Ascending aorta (tissue), 2 donors: ENCODE results near the gene SHOC2. TPM values are rescaled to one million over a fixed set of nuclear protein-coding genes. Genes with fewer than 3 reads are reported as not detected.

Experiments used
- DNase-seq, 2 donors: peaks; one replicate each; pipeline ENCODE4 v3.0.0-alpha.2; 2019; ENCODE audit warnings: low spot score in 2 of 2
- H3K27ac ChIP-seq, 2 donors: fragments of 200-600 bp; sonication (generic); one replicate each; pipeline ENCODE4 v1.5.1; 2016 to 2017; ENCODE audit warnings: mild to moderate bottlenecking in 1 of 2
- H3K27me3 ChIP-seq: fragments of 200-600 bp; sonication (generic); one replicate; pipeline ENCODE4 v1.5.1; 2017
- H3K36me3 ChIP-seq, 2 donors: fragments of 200-600 bp; sonication (generic); one replicate each; pipeline ENCODE4 v1.5.1; 2016
- H3K4me1 ChIP-seq, 2 donors: fragments of 200-600 bp; sonication (generic); one replicate each; pipeline ENCODE4 v1.5.1; 2016 to 2017; ENCODE audit warnings: mild to moderate bottlenecking in 1 of 2
- H3K4me3 ChIP-seq, 2 donors: fragments of 200-600 bp; sonication (generic); one replicate each; pipeline ENCODE4 v1.5.1; 2016 to 2017; ENCODE audit warnings: mild to moderate bottlenecking in 1 of 2
- H3K9me3 ChIP-seq, 2 donors: fragments of 200-600 bp; sonication (generic); one replicate each; pipeline ENCODE4 v1.5.1; 2016
- CTCF ChIP-seq, 3 experiments: fragments of 200-600 bp in 2 of 3; fragments of 450-650 bp in 1 of 3; sonication (generic) in 2 of 3; IDR thresholded peaks; one replicate each; pipeline ENCODE4 v1.5.1; 2016 to 2019; ENCODE audit warnings: antibody characterized with exemption in 3 of 3, mild to moderate bottlenecking in 1 of 3, moderate library complexity in 1 of 3
- intact Hi-C: fragments of 100-400 bp; cut with DNase I; formaldehyde crosslinking; loops from one replicate; pipeline ENCODE4 v1.15.1; 2023
- total RNA-seq: library from RNA; depleted of rRNA; stranded (reverse); fragments of >200 nt; gene quantifications from one replicate; pipeline ENCODE4 v1.1.0, GENCODE V29; 2016

Gene SHOC2
- total RNA-seq, 1 donor from 2014 or later = 49.6 TPM

- Histone ChIP-seq H3K27ac (no peak overlapping the region), H3K4me3 (no peak overlapping the region), H3K27me3 (no peaks in the 10 kb centered on the region), H3K36me3 (no peaks in the 10 kb centered on the region), H3K4me1 (no peaks in the 10 kb centered on the region), H3K9me3 (peaks cover 6 to 39% of the 10 kb centered on the region in 2 donors)
- DNase-seq = no peak
- no peak for TF ChIP-seq CTCF (IDR thresholded peaks at IDR 0.05)
- intact Hi-C loops = no loop called here
Measured at GRCh38 chr10:111037858-111038257, 118.5 kb downstream of the SHOC2 start.

GRCh38 chr10:111039522-111039921, 120.1 kb downstream of the SHOC2 start:
- H3K27ac ChIP-seq = no peak overlapping the region
- no peaks in the 10 kb centered on the region for H3K27me3 ChIP-seq
- H3K4me3 ChIP-seq = no peak overlapping the region
- intact Hi-C loops = no loop called here
- H3K36me3 ChIP-seq = no peaks in the 10 kb centered on the region
- no peak for DNase-seq
- H3K4me1 ChIP-seq = no peaks in the 10 kb centered on the region
- H3K9me3 ChIP-seq = peaks cover 4 to 42% of the 10 kb centered on the region in 2 donors
- no peak for TF ChIP-seq CTCF (IDR thresholded peaks at IDR 0.05)

- intact Hi-C loops = no loop called here
- no peaks in the 10 kb centered on the region for H3K36me3 ChIP-seq
- H3K4me3 ChIP-seq = no peak overlapping the region
- no peak for TF ChIP-seq CTCF (IDR thresholded peaks at IDR 0.05)
- H3K9me3 ChIP-seq = peaks cover 6 to 16% of the 10 kb centered on the region in 2 donors
- H3K27ac ChIP-seq = no peak overlapping the region
- DNase-seq = no peak
- H3K27me3 ChIP-seq = no peaks in the 10 kb centered on the region
- H3K4me1 ChIP-seq = no peaks in the 10 kb centered on the region
Measured at GRCh38 chr10:111057006-111057405, 137.6 kb downstream of the SHOC2 start.

Other genes starting within 250 kb of the SHOC2 start
- gene PDCD4, start 47.7 kb upstream of the SHOC2 start, total RNA-seq = 10.3 TPM
- 1.5 TPM for gene BBIP1, start 424 bp upstream of the SHOC2 start, total RNA-seq
- gene ADRA2A, start 157.4 kb downstream of the SHOC2 start, total RNA-seq = 23.5 TPM